MM.1S (cell line): ENCODE data around the gene PTRH1.

Source experiments
- DNase-seq: peaks from one replicate; pipeline ENCODE4 v3.0.0-alpha.2; 2015
- H2AFZ ChIP-seq: fragments of 300-600 bp; sonication (generic); 2 replicates; pipeline ENCODE4 v1.6.0; 2016; ENCODE audit warnings: antibody characterized with exemption, low read length
- H3F3A ChIP-seq: fragments of 300-600 bp; sonication (generic); 2 replicates; pipeline ENCODE4 v1.6.1; 2016; ENCODE audit warnings: mild to moderate bottlenecking, antibody characterized with exemption, low read length, moderate library complexity, mixed read lengths; ENCODE audit not compliant: insufficient read depth
- H3K27ac ChIP-seq: fragments of 300-600 bp; sonication (generic); 2 replicates; pipeline ENCODE4 v1.5.1; 2016; ENCODE audit warnings: mild to moderate bottlenecking, low read length
- H3K27me3 ChIP-seq: fragments of 300-600 bp; sonication (generic); replicated peaks from 2 replicates; pipeline ENCODE4 v1.6.0; 2016; ENCODE audit warnings: low read length; ENCODE audit not compliant: insufficient read depth
- H3K36me3 ChIP-seq: fragments of 300-600 bp; sonication (generic); replicated peaks from 2 replicates; pipeline ENCODE4 v1.6.1; 2016; ENCODE audit warnings: mild to moderate bottlenecking, low read length, mixed read lengths; ENCODE audit not compliant: insufficient read depth
- H3K4me1 ChIP-seq: fragments of 300-600 bp; sonication (generic); 2 replicates; pipeline ENCODE4 v1.6.1; 2016; ENCODE audit warnings: low read length, mixed read lengths
- H3K4me2 ChIP-seq: fragments of 300-600 bp; sonication (generic); 2 replicates; pipeline ENCODE4 v1.6.0; 2016; ENCODE audit warnings: low read depth, low read length
- H3K4me3 ChIP-seq: fragments of 300-600 bp; sonication (generic); 2 replicates; pipeline ENCODE4 v1.5.1; 2016; ENCODE audit warnings: low read length, mixed read lengths
- H3K79me2 ChIP-seq: fragments of 300-600 bp; sonication (generic); 2 replicates; pipeline ENCODE4 v1.6.1; 2016; ENCODE audit warnings: mixed run types, low read length, mixed read lengths
- H3K9ac ChIP-seq: fragments of 300-600 bp; sonication (generic); 2 replicates; pipeline ENCODE4 v1.6.1; 2016; ENCODE audit warnings: low read length, mixed read lengths
- H3K9me2 ChIP-seq: fragments of 300-600 bp; sonication (generic); replicated peaks from 2 replicates; pipeline ENCODE4 v1.6.1; 2016; ENCODE audit warnings: mild to moderate bottlenecking, low read length, mixed read lengths; ENCODE audit not compliant: insufficient read depth
- H3K9me3 ChIP-seq: fragments of 300-600 bp; sonication (generic); replicated peaks from 2 replicates; pipeline ENCODE4 v1.6.1; 2016; ENCODE audit warnings: mild to moderate bottlenecking, low read length, mixed read lengths; ENCODE audit not compliant: insufficient read depth
- H4K20me1 ChIP-seq: fragments of 300-600 bp; sonication (generic); 2 replicates; pipeline ENCODE4 v1.6.1; 2016; ENCODE audit warnings: mild to moderate bottlenecking, low read length, moderate library complexity, mixed read lengths; ENCODE audit not compliant: insufficient read depth
- EZH2 ChIP-seq: fragments of 300-600 bp; sonication (generic); optimal IDR thresholded peaks from 2 replicates; pipeline ENCODE3; 2017; ENCODE audit warnings: low read depth, mild to moderate bottlenecking, antibody characterized with exemption, low read length, mixed read lengths
- EZH2phosphoT487 ChIP-seq: fragments of 300-600 bp; sonication (generic); IDR thresholded peaks from 2 replicates; pipeline ENCODE4 v1.6.1; 2018; ENCODE audit warnings: antibody characterized with exemption, low read length
- TF ChIP-seq, protein P1 (sequence below): fragments of 300-600 bp; sonication (generic); IDR thresholded peaks from 2 replicates; pipeline ENCODE4 v1.5.1; 2016; ENCODE audit warnings: antibody characterized with exemption, low read length, mixed read lengths

Gene PTRH1

DNA sequence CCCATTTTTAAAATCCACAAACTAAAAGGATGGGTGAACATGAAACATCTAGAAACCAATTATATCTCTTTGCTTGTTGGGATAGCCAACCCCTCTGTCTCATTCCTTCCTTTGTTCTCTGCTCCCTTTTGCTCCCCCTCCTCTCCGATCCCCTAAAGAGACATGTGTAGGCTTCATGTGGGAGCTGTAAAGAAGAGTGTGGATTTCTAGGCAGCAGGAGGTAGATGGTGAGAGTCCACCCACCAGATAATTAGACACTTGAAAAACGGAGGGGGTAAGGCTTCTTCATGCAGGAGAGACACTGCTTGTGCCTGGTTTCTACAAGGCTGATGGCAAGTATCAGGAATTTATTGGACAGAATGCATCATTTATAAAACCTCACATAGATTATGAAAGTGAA, 36.0 kb downstream of the PTRH1 start:
- Histone ChIP-seq H3K9me2 (no peaks in the 10 kb centered on the region), H2AFZ (no peak overlapping the region), H3F3A (no peaks in the 10 kb centered on the region), H3K4me1 (no peaks in the 10 kb centered on the region), H3K36me3 (no peaks in the 10 kb centered on the region), H3K27me3 (no peaks in the 10 kb centered on the region), H3K9me3 (no peaks in the 10 kb centered on the region), H3K4me3 (no peak overlapping the region), H4K20me1 (no peaks in the 10 kb centered on the region), H3K9ac (no peak overlapping the region), H3K27ac (no peak overlapping the region), H3K79me2 (no peaks in the 10 kb centered on the region), H3K4me2 (no peak overlapping the region)
- no peak for DNase-seq
- TF ChIP-seq EZH2 (no peak), EZH2phosphoT487 (no peak)
- TF ChIP-seq, protein P1, sequence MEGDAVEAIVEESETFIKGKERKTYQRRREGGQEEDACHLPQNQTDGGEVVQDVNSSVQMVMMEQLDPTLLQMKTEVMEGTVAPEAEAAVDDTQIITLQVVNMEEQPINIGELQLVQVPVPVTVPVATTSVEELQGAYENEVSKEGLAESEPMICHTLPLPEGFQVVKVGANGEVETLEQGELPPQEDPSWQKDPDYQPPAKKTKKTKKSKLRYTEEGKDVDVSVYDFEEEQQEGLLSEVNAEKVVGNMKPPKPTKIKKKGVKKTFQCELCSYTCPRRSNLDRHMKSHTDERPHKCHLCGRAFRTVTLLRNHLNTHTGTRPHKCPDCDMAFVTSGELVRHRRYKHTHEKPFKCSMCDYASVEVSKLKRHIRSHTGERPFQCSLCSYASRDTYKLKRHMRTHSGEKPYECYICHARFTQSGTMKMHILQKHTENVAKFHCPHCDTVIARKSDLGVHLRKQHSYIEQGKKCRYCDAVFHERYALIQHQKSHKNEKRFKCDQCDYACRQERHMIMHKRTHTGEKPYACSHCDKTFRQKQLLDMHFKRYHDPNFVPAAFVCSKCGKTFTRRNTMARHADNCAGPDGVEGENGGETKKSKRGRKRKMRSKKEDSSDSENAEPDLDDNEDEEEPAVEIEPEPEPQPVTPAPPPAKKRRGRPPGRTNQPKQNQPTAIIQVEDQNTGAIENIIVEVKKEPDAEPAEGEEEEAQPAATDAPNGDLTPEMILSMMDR, result no peak

DNA sequence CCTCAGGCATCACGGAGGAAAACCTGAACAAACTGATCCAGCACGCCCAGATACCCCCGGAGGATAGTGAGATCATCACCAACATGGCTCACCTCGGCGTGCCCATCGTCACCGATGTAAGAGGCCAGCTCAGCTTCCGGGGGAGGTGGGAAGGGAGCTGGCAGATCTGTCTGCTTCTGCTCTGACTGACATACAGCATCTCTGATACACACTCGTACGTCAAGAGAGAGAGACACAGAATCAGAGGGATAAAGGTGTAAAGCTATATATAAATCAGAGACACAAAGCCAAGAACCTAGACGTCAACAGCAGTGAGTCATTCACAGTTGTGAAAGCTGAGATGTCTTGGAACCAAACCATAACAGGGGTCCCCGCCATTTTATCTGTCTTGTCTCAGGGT, 38.8 kb downstream of the PTRH1 start:
- no peaks in the 10 kb centered on the region for H4K20me1 ChIP-seq
- no peak for DNase-seq
- H2AFZ ChIP-seq, result no peak overlapping the region
- TF ChIP-seq EZH2phosphoT487, result no peak
- TF ChIP-seq, protein P1, result no peak
- TF ChIP-seq EZH2, result no peak
- H3K9ac ChIP-seq, result no peak overlapping the region
- no peak overlapping the region for H3K27ac ChIP-seq
- no peaks in the 10 kb centered on the region for H3K9me2 ChIP-seq
- H3K4me1 ChIP-seq, result no peaks in the 10 kb centered on the region
- no peaks in the 10 kb centered on the region for H3F3A ChIP-seq
- no peak overlapping the region for H3K4me2 ChIP-seq
- no peaks in the 10 kb centered on the region for H3K36me3 ChIP-seq
- H3K27me3 ChIP-seq, result no peaks in the 10 kb centered on the region
- H3K9me3 ChIP-seq, result no peaks in the 10 kb centered on the region
- H3K79me2 ChIP-seq, result no peaks in the 10 kb centered on the region
- H3K4me3 ChIP-seq, result no peak overlapping the region

DNA sequence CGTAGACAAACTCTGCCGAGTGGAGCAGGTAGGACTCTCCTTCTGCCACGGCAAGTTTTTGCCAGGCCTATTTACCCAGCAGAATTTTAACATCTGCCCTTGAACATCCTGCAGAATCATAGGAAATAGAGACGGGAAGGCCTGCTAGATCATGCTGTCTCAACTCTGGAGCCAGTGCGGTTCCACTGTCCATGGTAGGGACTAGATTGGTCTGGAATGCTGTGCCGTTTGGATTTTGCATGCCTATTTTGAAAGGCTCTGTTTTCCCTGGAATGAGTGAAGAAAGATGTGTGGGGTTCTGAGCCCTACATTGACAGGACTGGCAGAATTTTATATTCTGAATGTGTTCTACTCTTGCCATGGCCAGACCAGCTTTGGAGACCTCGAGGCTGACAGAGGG, 42.2 kb downstream of the PTRH1 start:
- Histone ChIP-seq H3K9me3 (no peaks in the 10 kb centered on the region), H3K27ac (no peak overlapping the region), H3K4me1 (no peaks in the 10 kb centered on the region), H3K9me2 (no peaks in the 10 kb centered on the region), H3K4me2 (no peak overlapping the region), H3K4me3 (no peak overlapping the region), H3F3A (no peaks in the 10 kb centered on the region), H3K9ac (no peak overlapping the region), H3K79me2 (no peaks in the 10 kb centered on the region), H3K27me3 (no peaks in the 10 kb centered on the region), H2AFZ (no peak overlapping the region), H4K20me1 (no peaks in the 10 kb centered on the region), H3K36me3 (no peaks in the 10 kb centered on the region)
- no peak for DNase-seq
- no peak for TF ChIP-seq EZH2phosphoT487
- TF ChIP-seq, protein P1, result no peak
- no peak for TF ChIP-seq EZH2

DNA sequence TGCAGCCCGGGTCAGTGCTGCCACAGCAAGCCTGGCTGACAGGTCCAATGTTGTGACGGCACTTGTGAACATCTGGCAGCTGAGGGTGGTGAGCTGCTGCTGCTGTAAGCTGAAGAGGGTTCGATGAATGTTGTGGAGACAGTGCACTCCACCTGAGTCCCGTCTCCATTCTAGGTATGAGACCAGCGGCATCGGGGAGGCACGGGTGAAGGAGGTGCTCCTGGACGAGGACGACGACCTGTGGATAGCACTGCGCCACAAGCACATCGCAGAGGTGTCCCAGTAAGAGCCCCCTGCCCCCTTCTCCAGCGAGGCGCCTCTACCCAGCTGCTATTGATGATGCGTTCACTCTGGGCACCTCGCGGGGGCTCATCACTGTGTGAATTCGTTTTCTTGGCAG, 47.6 kb downstream of the PTRH1 start:
- Histone ChIP-seq H3K4me3 (no peak overlapping the region), H3K27ac (no peak overlapping the region), H3K4me1 (no peaks in the 10 kb centered on the region), H3K27me3 (no peaks in the 10 kb centered on the region), H2AFZ (no peak overlapping the region), H3K9me2 (no peaks in the 10 kb centered on the region), H3K79me2 (no peaks in the 10 kb centered on the region), H3F3A (no peaks in the 10 kb centered on the region), H4K20me1 (no peaks in the 10 kb centered on the region), H3K36me3 (no peaks in the 10 kb centered on the region), H3K4me2 (no peak overlapping the region), H3K9ac (no peak overlapping the region), H3K9me3 (no peaks in the 10 kb centered on the region)
- no peak for DNase-seq
- TF ChIP-seq EZH2phosphoT487 (no peak), EZH2 (no peak)
- TF ChIP-seq, protein P1, result no peak
